ENCODE measurements around the gene GPRIN2.

DNA sequence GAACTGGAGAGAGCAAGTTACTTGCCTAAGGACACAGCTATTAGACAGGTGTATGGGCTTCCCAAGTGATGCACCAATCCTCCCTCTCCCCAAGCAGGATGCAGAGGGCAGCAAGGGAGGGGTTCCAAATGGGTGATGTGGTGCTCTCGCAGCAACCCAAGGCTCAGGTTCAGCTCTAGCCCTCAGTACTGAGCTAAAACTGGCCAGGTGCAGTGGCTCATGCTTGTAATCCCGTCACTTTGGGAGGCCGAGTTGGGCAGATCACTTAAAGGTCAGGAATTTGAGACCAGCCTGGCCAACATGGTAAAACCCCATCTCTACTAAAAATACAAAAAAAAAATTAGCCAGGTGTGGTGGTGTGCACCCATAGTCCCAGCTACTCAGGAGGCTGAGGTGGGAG, 40.7 kb downstream of the GPRIN2 start:
- TF ChIP-seq, protein P1, sequence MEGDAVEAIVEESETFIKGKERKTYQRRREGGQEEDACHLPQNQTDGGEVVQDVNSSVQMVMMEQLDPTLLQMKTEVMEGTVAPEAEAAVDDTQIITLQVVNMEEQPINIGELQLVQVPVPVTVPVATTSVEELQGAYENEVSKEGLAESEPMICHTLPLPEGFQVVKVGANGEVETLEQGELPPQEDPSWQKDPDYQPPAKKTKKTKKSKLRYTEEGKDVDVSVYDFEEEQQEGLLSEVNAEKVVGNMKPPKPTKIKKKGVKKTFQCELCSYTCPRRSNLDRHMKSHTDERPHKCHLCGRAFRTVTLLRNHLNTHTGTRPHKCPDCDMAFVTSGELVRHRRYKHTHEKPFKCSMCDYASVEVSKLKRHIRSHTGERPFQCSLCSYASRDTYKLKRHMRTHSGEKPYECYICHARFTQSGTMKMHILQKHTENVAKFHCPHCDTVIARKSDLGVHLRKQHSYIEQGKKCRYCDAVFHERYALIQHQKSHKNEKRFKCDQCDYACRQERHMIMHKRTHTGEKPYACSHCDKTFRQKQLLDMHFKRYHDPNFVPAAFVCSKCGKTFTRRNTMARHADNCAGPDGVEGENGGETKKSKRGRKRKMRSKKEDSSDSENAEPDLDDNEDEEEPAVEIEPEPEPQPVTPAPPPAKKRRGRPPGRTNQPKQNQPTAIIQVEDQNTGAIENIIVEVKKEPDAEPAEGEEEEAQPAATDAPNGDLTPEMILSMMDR (IDR thresholded peaks at IDR 0.05) = no peak
- TF ChIP-seq POLR2A (IDR thresholded peaks at IDR 0.05) (no peak), POLR2AphosphoS5 (IDR thresholded peaks at IDR 0.05) (no peak)
